Heart left ventricle (tissue), 16 donors: ENCODE data around the gene ZNF213. TPM values are rescaled to one million over a fixed set of nuclear protein-coding genes. Genes with fewer than 3 reads are reported as not detected.

Source experiments
- ATAC-seq, 4 donors: fragments of 200-7000 bp; cut with Tn5 transposase; one replicate each; pipeline ENCODE4 v1.9.1; 2020 to 2022; ENCODE audit warnings: moderate library complexity in 4 of 4, mild to moderate bottlenecking in 3 of 4, moderate number of reproducible peaks in 1 of 4
- DNase-seq, 5 donors: peaks; one replicate each; pipeline ENCODE4 v3.0.0-alpha.2; 2020
- H3K27ac ChIP-seq, 12 donors: fragments of 200-600 bp; sonication (generic) in 4 of 12; one replicate each; pipeline versions ENCODE4 v1.5.0 to v1.8.0; 2016 to 2022; ENCODE audit warnings: mild to moderate bottlenecking in 2 of 12
- H3K27me3 ChIP-seq, 9 donors: fragments of 200-600 bp; sonication (generic) in 2 of 9; one replicate each; pipeline versions ENCODE4 v1.5.1 to v1.8.0; 2016 to 2022; ENCODE audit warnings: mild to moderate bottlenecking in 3 of 9
- H3K36me3 ChIP-seq, 9 donors: fragments of 200-600 bp; sonication (generic) in 2 of 9; one replicate each; pipeline versions ENCODE4 v1.5.0 to v1.8.0; 2018 to 2022; ENCODE audit warnings: mild to moderate bottlenecking in 2 of 9
- H3K4me1 ChIP-seq, 12 donors: fragments of 200-600 bp; sonication (generic) in 4 of 12; one replicate each; pipeline versions ENCODE4 v1.5.0 to v1.8.0; 2016 to 2022; ENCODE audit warnings: mild to moderate bottlenecking in 3 of 12
- H3K4me3 ChIP-seq, 12 donors: fragments of 200-600 bp; sonication (generic) in 4 of 12; one replicate each; pipeline versions ENCODE4 v1.5.0 to v1.8.0; 2017 to 2022; ENCODE audit warnings: mild to moderate bottlenecking in 9 of 12, moderate library complexity in 4 of 12
- H3K9me3 ChIP-seq, 12 donors: fragments of 200-600 bp; sonication (generic) in 4 of 12; one replicate each; pipeline versions ENCODE4 v1.5.0 to v1.8.0; 2016 to 2022; ENCODE audit warnings: mild to moderate bottlenecking in 1 of 12
- POLR2A ChIP-seq, 2 donors: fragments of 450-650 bp; IDR thresholded peaks; one replicate each; pipeline ENCODE4 v1.6.1; 2017; ENCODE audit warnings: antibody characterized with exemption in 2 of 2, mild to moderate bottlenecking in 2 of 2, moderate library complexity in 2 of 2
- WGBS, 4 donors: extraction: QIAGEN DNeasy Blood & Tissue Kit in 2 of 4; methylation state at CpG; one replicate each; pipeline versions ENCODE4 v1.1.5 to v1.1.7; 2013 to 2018; 5-methylcytosine and 5-hydroxymethylcytosine counted together
- intact Hi-C, 10 donors: fragments of 100-400 bp; cut with DNase I; formaldehyde crosslinking; loops; one replicate each; pipeline versions ENCODE4 v1.11.1 to v1.14.2; 2022
- polyA plus RNA-seq, 2 donors: library from polyadenylated mRNA; stranded (reverse); fragments of 200-250 nt; gene quantifications; one replicate each; pipeline ENCODE4 v1.2.3, GENCODE V29; 2013
- total RNA-seq, 9 donors: library from RNA; depleted of rRNA in 2 of 9; stranded (reverse); fragments of >200 nt in 2 of 9; fragmentation: NEBNext Ultra II Directional in 3 of 9; extraction: Animal tissue kit (Norgen Biotek cat#: 25700) in 3 of 9; gene quantifications; one replicate each; pipeline versions ENCODE4 v1.1.0 to v1.2.4, GENCODE V29; 2016 to 2023
- TF ChIP-seq, protein P1 (sequence below), 12 donors: fragments of 200-600 bp; sonication (generic) in 4 of 12; IDR thresholded peaks; one replicate each; pipeline versions ENCODE4 v1.5.0 to v1.8.0; 2018 to 2022; ENCODE audit warnings: antibody characterized with exemption in 12 of 12, mild to moderate bottlenecking in 5 of 12
- donor health status: ischemic (EF 13 %, LVEDD 7.1; RV severe dilation, severe dysfunction).
- donor health status: healthy with polysubstance abuse.
- donor health status: DM: no; HTN: yes; CAD: no.
- donor health status: DM: no; HTN: no; CAD: no.
- donor health status: ischemic (EF 25% LVEDD 6.9; RV normal size, moderate dysfunction).
- donor health status: ischemic (EF 25% LVEDD 5.7; RV mildly dilated, moderate dysfunction).
- donor health status: healthy.
- donor health status: DM: yes; HTN: yes; CAD: no.
- donor health status: ischemic (EF 35%, LVEDD 5.7; RV mildly dilated, moderate dysfunction).
- donor health status: nonischemic (EF 11% LVEDD 7.7; RV severe dilation, severe dysfunction).
- donor health status: DM: yes; HTN: yes; CAD: no.
- donor health status: PGD.
- donor health status: ischemic (EF 29% LVEDD 5.4; RV normal size, mild dysfunction).
- donor health status: nonischemic (EF 23%, LVEDD 6.1; RV moderate dilation, normal function).

Gene ZNF213
- total and polyA plus RNA-seq, 11 donors = 6.7 to 14.3 (median 8.7) TPM

DNA sequence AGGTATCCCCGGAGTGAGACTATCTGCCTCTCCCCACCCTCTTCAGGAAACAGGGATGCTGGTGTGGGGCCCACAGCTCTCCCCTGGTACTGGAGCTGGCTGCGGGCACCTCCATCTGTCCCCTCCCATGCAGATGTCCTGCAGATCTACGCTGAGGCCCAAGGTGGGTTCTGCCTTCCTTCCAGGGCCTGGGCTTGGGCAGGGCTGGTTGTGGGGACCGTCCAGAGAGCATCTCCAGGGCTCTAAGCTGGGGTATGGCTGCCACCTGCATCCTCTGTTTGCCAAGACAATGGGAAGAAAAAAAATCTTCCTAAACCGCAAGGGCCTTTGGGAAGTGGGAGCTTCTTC is 12.9 kb downstream of the ZNF213 start:
- ATAC-seq = no peak
- intact Hi-C loops = no loop called here
- no peak overlapping the region for H3K4me3 ChIP-seq
- no peak overlapping the region for H3K27ac ChIP-seq
- 90 to 94% (median 93%) methylated on average over 4 to 5 of the region's 5 CpGs for WGBS, 4 donors
- peaks cover 2 to 59% (median 25%) of the 10 kb centered on the region in 12 donors for H3K4me1 ChIP-seq
- no peaks in the 10 kb centered on the region for H3K9me3 ChIP-seq
- TF ChIP-seq, protein P1, sequence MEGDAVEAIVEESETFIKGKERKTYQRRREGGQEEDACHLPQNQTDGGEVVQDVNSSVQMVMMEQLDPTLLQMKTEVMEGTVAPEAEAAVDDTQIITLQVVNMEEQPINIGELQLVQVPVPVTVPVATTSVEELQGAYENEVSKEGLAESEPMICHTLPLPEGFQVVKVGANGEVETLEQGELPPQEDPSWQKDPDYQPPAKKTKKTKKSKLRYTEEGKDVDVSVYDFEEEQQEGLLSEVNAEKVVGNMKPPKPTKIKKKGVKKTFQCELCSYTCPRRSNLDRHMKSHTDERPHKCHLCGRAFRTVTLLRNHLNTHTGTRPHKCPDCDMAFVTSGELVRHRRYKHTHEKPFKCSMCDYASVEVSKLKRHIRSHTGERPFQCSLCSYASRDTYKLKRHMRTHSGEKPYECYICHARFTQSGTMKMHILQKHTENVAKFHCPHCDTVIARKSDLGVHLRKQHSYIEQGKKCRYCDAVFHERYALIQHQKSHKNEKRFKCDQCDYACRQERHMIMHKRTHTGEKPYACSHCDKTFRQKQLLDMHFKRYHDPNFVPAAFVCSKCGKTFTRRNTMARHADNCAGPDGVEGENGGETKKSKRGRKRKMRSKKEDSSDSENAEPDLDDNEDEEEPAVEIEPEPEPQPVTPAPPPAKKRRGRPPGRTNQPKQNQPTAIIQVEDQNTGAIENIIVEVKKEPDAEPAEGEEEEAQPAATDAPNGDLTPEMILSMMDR (IDR thresholded peaks at IDR 0.05) = no peak
- TF ChIP-seq POLR2A (IDR thresholded peaks at IDR 0.05) = no peak
- peaks cover 0 to 3% (median 0%) of the 10 kb centered on the region in 9 donors for H3K36me3 ChIP-seq
- no peak for DNase-seq
- H3K27me3 ChIP-seq = no peaks in the 10 kb centered on the region

DNA sequence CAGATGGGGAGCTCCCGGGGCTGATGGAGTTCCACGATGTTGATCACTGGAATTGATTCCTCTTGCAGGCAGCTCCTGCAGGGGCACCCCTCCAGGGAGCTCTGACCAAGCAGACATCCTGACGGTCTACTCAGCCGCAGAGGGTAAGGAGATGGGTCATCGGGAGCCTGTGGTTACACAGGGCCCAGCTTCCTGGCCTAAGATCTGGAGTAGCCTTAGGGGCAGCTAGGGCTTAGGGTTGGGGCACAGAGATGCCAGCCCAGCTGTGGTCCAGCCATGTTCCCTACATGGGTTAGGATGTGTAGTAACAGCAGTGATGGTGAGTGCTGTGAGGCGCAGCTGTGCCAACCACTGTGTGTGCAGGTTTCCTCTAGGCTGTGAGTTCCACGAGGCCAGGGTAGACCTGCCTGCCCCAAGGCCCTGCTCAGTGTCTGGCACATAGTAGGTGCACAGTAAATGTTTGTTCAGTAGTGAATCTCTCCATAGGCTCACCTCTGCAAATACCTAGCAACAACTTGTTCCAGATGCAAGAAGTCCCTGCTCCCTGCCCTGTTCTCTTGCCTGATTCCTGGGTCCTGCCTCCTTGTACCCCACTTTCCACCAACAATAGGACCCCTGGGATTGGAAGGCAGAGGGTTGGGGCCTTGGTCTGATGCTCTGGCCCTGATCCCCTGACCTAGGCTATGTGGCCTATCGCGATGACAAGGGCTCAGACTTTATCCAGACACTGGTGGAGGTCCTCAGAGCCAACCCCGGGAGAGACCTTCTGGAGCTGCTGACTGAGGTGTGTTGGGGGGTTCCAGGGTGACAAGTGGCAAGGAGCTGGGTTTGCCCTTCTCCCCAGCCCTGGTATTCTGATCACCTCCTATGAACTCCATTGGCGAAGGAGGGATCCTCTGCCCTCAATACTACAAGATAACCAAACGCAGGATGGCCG is 13.7 kb downstream of the ZNF213 start:
- WGBS, 4 donors = 92 to 96% (median 92%) methylated on average over 11 to 13 of the region's 13 CpGs
- no peak for DNase-seq
- intact Hi-C loops = no loop called here

DNA sequence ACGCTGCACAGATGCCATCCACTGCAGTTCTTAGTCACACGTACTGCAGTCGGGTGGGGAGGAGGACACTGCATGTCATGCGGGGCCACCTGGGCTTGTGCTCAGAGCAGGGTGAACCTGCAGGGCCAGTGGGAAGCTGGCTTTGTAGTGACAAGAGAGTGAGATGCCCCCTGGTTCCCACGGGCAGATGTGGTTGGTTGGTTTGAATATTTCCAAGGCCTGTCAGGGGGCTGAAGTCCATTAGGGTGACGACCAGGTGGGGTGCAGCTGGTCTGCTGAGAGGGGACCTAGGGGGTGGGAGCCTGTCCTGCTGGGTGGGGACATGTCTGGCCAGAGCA is 14.3 kb downstream of the ZNF213 start:
- Histone ChIP-seq H3K9me3 (no peaks in the 10 kb centered on the region), H3K27me3 (no peaks in the 10 kb centered on the region), H3K4me3 (peak overlapping the region in 5 of 12 donors; percentile 65 to 77 (median 74)), H3K27ac (peak overlapping the region in 11 of 12 donors; percentile 84 to 94 (median 88)), H3K4me1 (peaks cover 0 to 47% (median 21%) of the 10 kb centered on the region in 12 donors), H3K36me3 (no peaks in the 10 kb centered on the region)
- intact Hi-C loops = no loop called here
- TF ChIP-seq, protein P1 (IDR thresholded peaks at IDR 0.05) = no peak
- TF ChIP-seq POLR2A (IDR thresholded peaks at IDR 0.05) = no peak
- DNase-seq (peak in 1 of 5 donors; percentile 24), ATAC-seq (no peak)
- WGBS, 4 donors = 90 to 96% (median 93%) methylated on average over 6 of the region's 6 CpGs

More for the DNA sequence above, 13.7 kb downstream of the ZNF213 start:
- Histone ChIP-seq H3K4me1 (peaks cover 0 to 51% (median 21%) of the 10 kb centered on the region in 12 donors), H3K36me3 (no peaks in the 10 kb centered on the region), H3K9me3 (no peaks in the 10 kb centered on the region), H3K27ac (peak overlapping the region in 3 of 12 donors; percentile 85 to 91 (median 87)), H3K27me3 (no peaks in the 10 kb centered on the region), H3K4me3 (no peak overlapping the region)
- TF ChIP-seq, protein P1 (IDR thresholded peaks at IDR 0.05) = no peak
- TF ChIP-seq POLR2A (IDR thresholded peaks at IDR 0.05) = no peak
- no peak for ATAC-seq

DNA sequence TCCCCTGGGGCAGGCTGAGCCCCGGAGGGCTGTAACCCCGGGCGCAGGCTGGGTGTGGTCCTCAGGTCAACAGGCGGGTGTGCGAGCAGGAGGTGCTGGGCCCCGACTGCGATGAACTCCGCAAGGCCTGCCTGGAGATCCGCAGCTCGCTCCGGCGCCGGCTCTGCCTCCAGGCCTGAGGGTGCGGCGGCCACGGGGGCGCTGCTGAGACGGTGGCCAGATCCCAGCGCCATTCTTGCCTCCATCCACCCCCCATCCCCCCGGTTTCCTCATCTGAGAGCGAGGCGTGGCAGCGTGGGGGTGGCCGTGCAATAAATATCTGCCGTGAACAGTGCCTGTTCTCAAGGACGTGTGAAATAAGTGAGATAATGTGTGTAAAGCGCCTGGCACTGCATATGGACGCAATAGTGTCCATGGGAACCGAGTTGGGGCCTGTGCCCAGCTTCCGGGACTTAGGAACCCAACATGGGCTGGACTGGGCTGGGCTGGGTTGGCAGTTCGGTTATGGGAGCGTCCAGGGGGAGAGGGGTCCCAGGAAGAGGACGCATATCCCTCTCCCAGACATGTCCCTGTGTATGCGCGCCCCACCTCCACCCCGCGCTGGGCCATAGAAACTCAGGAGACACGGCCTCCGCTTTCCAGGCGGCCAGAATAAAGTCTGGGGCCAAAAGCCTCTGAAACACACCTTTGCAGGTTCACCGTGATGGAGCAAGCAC is 15.0 kb downstream of the ZNF213 start:
- no peaks in the 10 kb centered on the region for H3K27me3 ChIP-seq
- H3K4me1 ChIP-seq = peaks cover 0 to 40% (median 18%) of the 10 kb centered on the region in 12 donors
- 5 to 16% (median 8%) methylated on average over 16 to 41 of the region's 41 CpGs for WGBS, 4 donors

More for the DNA sequence above, 15.0 kb downstream of the ZNF213 start:
- Histone ChIP-seq H3K27ac (peak overlapping the region; percentile 51 to 94 (median 88)), H3K9me3 (no peaks in the 10 kb centered on the region), H3K36me3 (no peaks in the 10 kb centered on the region), H3K4me3 (peak overlapping the region; percentile 24 to 82 (median 71))
- TF ChIP-seq POLR2A (IDR thresholded peaks at IDR 0.05) = no peak
- TF ChIP-seq, protein P1 (IDR thresholded peaks at IDR 0.05) = peak in 11 of 12 donors; percentile 15 to 64 (median 46)
- DNase-seq (peak; percentile 75 to 88 (median 78)), ATAC-seq (peak; percentile 32 to 65 (median 53))
- intact Hi-C loops = loop anchor here in 1 of 10 donors (5.0 kb wide), 1 partner anchor 113 kb away; no protein-coding TSS in a partner anchor
